CD14-positive monocyte (primary cell): ENCODE results near the gene QPCTL. TPM values are rescaled to one million over a fixed set of nuclear protein-coding genes. Genes with fewer than 3 reads are reported as not detected.

ENCODE experiments used
- DNase-seq, 3 donors: peaks; one replicate each; pipeline ENCODE4 v3.0.0-alpha.2; 2011 to 2022
- H2AFZ ChIP-seq: 2 replicates; pipeline ENCODE4 v1.6.0; 2012; ENCODE audit warnings: mild to moderate bottlenecking, low read depth, low read length, inconsistent platforms; ENCODE audit not compliant: insufficient read depth, poor library complexity, severe bottlenecking
- H3K27ac ChIP-seq, 2 donors: 1 replicate in 1 of 2; 2 replicates in 1 of 2; pipeline ENCODE4 v1.5.1; 2012 to 2013; ENCODE audit warnings: low read length in 2 of 2, control low read depth in 1 of 2, inconsistent platforms in 1 of 2, low read depth in 1 of 2, mild to moderate bottlenecking in 1 of 2
- H3K27me3 ChIP-seq, 2 donors: one replicate each; pipeline versions ENCODE4 v1.6.0 to v1.6.1; 2011 to 2013; ENCODE audit warnings: low read length in 2 of 2; ENCODE audit not compliant: control insufficient read depth in 2 of 2, insufficient read depth in 2 of 2
- H3K36me3 ChIP-seq, 2 donors: replicated peaks in 1 of 2; 1 replicate in 1 of 2; 2 replicates in 1 of 2; pipeline versions ENCODE4 v1.5.1 to v1.6.1; 2012 to 2013; ENCODE audit warnings: low read length in 2 of 2, control low read depth in 1 of 2, inconsistent platforms in 1 of 2, mild to moderate bottlenecking in 1 of 2; ENCODE audit not compliant: insufficient read depth in 2 of 2, control insufficient read depth in 1 of 2
- H3K4me1 ChIP-seq, 2 donors: 1 replicate in 1 of 2; 2 replicates in 1 of 2; pipeline versions ENCODE4 v1.5.1 to v1.6.1; 2012 to 2013; ENCODE audit warnings: low read length in 2 of 2, control low read depth in 1 of 2, inconsistent platforms in 1 of 2, mild to moderate bottlenecking in 1 of 2, moderate library complexity in 1 of 2; ENCODE audit not compliant: insufficient read depth in 2 of 2, control insufficient read depth in 1 of 2
- H3K4me2 ChIP-seq: replicated peaks from 2 replicates; pipeline ENCODE3; 2012; ENCODE audit warnings: low read length, moderate library complexity, mild to moderate bottlenecking; ENCODE audit not compliant: poor library complexity, severe bottlenecking; ENCODE audit errors: extremely low read depth
- H3K4me3 ChIP-seq, 3 experiments: fragments of 200-600 bp in 1 of 3; sonication (generic) in 1 of 3; replicated peaks in 1 of 3; 1 replicate in 2 of 3; 2 replicates in 1 of 3; pipeline ENCODE4 v1.5.1; 2011 to 2013; ENCODE audit warnings: low read length in 3 of 3, mild to moderate bottlenecking in 3 of 3, control low read depth in 2 of 3, low read depth in 2 of 3, inconsistent platforms in 1 of 3, moderate library complexity in 1 of 3
- H3K79me2 ChIP-seq: 2 replicates; pipeline ENCODE4 v1.6.0; 2012; ENCODE audit warnings: mild to moderate bottlenecking, control low read depth, inconsistent platforms, low read length, moderate library complexity; ENCODE audit not compliant: insufficient read depth
- H3K9ac ChIP-seq: 2 replicates; pipeline ENCODE4 v1.6.0; 2017; ENCODE audit warnings: low read length, mild to moderate bottlenecking; ENCODE audit not compliant: insufficient read depth, poor library complexity, severe bottlenecking
- H3K9me3 ChIP-seq, 2 donors: replicated peaks in 1 of 2; 1 replicate in 1 of 2; 2 replicates in 1 of 2; pipeline versions ENCODE4 v1.5.1 to v1.6.1; 2012 to 2013; ENCODE audit warnings: low read length in 2 of 2, control low read depth in 1 of 2; ENCODE audit not compliant: control insufficient read depth in 1 of 2, insufficient read depth in 1 of 2
- H4K20me1 ChIP-seq: 2 replicates; pipeline ENCODE4 v1.6.0; 2012; ENCODE audit warnings: mild to moderate bottlenecking, low read length, control low read depth, moderate library complexity; ENCODE audit not compliant: insufficient read depth
- H3K27ac Mint-ChIP-seq, 7 donors: one replicate each; pipeline ENCODE4 v1.8.0; 2020; ENCODE audit warnings: mild to moderate bottlenecking in 7 of 7, mixed read lengths in 7 of 7, moderate library complexity in 6 of 7, inconsistent platforms in 2 of 7
- H3K27me3 Mint-ChIP-seq, 3 donors: one replicate each; pipeline ENCODE4 v1.8.0; 2021 to 2022; ENCODE audit warnings: low read depth in 3 of 3, mild to moderate bottlenecking in 3 of 3, mixed read lengths in 3 of 3, moderate library complexity in 3 of 3, inconsistent platforms in 1 of 3
- H3K36me3 Mint-ChIP-seq, 2 donors: one replicate each; pipeline ENCODE4 v1.8.0; 2020; ENCODE audit warnings: mixed read lengths in 2 of 2, inconsistent platforms in 1 of 2, mild to moderate bottlenecking in 1 of 2
- H3K4me1 Mint-ChIP-seq: one replicate; pipeline ENCODE4 v1.8.0; 2020; ENCODE audit warnings: mild to moderate bottlenecking, mixed read lengths
- H3K4me3 Mint-ChIP-seq, 2 donors: one replicate each; pipeline ENCODE4 v1.8.0; 2020; ENCODE audit warnings: mild to moderate bottlenecking in 2 of 2, mixed read lengths in 2 of 2, moderate library complexity in 1 of 2
- H3K9me3 Mint-ChIP-seq, 7 donors: one replicate each; pipeline ENCODE4 v1.8.0; 2020 to 2022; ENCODE audit warnings: mixed read lengths in 7 of 7, mild to moderate bottlenecking in 6 of 7, moderate library complexity in 6 of 7, inconsistent platforms in 2 of 7
- CTCF ChIP-seq: fragments of 200-600 bp; IDR thresholded peaks from one replicate; pipeline ENCODE4 v1.8.0; 2022; ENCODE audit warnings: antibody characterized with exemption, mild to moderate bottlenecking
- WGBS: methylation state at CpG from one replicate; pipeline ENCODE4 v1.1.5; 2013; ENCODE audit warnings: missing lambda C conversion rate; ENCODE audit not compliant: insufficient coverage; 5-methylcytosine and 5-hydroxymethylcytosine counted together
- intact Hi-C, 2 donors: fragments of 100-400 bp; cut with micrococcal nuclease; formaldehyde crosslinking; loops; one replicate each; pipeline versions ENCODE4 v1.15.0 to v1.15.1; 2023
- polyA plus RNA-seq, 3 donors: library from polyadenylated mRNA; depleted of rRNA in 1 of 3; unstranded in 2 of 3; stranded (reverse) in 1 of 3; fragments of 300-500 nt in 2 of 3; fragments of >200 nt in 1 of 3; fragmentation: Illumina TruSeq in 2 of 3; gene quantifications; 1 replicate in 2 of 3; 2 replicates in 1 of 3; pipeline ENCODE4 v1.2.3, GENCODE V29; 2012 to 2021

Gene QPCTL
- polyA plus RNA-seq, 3 donors: 0.46 to 3.0 (median 0.90) TPM

DNA sequence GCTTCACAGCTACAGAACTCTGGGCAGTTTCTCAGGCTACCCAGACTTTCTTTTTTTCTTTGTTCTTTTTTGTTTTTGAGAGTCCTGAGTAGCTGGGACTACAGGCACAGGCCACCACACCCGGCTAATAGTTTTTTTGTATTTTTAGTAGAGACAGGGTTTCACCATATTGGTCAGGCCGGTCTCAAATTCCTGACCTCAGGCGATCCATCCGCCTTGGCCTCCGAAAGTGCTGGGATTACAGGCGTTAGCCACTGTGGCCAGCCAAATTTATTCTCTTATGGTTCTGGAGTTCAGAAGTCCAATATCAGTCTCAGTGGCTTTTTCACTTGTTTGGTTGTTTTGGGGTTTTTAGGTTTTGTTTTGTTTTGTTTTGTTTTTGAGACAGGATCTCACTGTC lies 53.1 kb downstream of the QPCTL start:
- peaks cover 0 to 15% of the 10 kb centered on the region in 2 donors for H3K27me3 ChIP-seq
- H3K9me3 ChIP-seq: no peaks in the 10 kb centered on the region
- H3K79me2 ChIP-seq: no peaks in the 10 kb centered on the region
- Mint-ChIP-seq H3K4me3 (no peak overlapping the region), H3K4me1 (no peaks in the 10 kb centered on the region), H3K9me3 (peaks cover 0 to 2% (median 0%) of the 10 kb centered on the region in 7 donors), H3K36me3 (no peaks in the 10 kb centered on the region), H3K27ac (no peak overlapping the region), H3K27me3 (peaks cover 42 to 52% (median 42%) of the 10 kb centered on the region in 3 donors)
- H3K36me3 ChIP-seq: no peaks in the 10 kb centered on the region
- H3K4me1 ChIP-seq: no peaks in the 10 kb centered on the region
- H3K27ac ChIP-seq: no peak overlapping the region
- no peak for DNase-seq
- H4K20me1 ChIP-seq: no peaks in the 10 kb centered on the region
- intact Hi-C loops: no loop called here
- TF ChIP-seq CTCF: no peak
- no peak overlapping the region for H2AFZ ChIP-seq
- no peak overlapping the region for H3K4me3 ChIP-seq
- WGBS: 97% methylated on average over 5 of the region's 6 CpGs
- no peak overlapping the region for H3K4me2 ChIP-seq
- H3K9ac ChIP-seq: no peak overlapping the region

DNA sequence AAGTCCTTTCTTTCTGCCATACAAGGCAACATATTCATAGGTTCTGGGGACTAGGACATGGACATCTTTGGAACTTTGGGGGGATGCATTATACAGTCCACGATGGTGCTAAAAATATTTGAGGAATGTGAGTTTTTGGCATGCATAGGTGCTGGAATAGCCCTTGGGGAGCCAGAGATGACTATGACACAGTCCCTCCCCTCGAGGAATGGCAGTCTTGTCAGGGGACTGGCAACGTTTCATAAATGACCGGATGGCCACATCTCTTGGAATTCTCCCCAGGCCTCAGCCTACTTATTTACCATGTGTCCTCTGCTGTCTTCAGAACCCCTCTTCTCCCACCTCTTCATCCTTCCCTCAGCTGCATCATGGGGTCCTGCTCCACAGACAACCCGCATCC lies 54.4 kb downstream of the QPCTL start:
- H3K9me3 ChIP-seq: no peaks in the 10 kb centered on the region
- no peak for DNase-seq
- no peak overlapping the region for H3K9ac ChIP-seq
- no peaks in the 10 kb centered on the region for H3K36me3 ChIP-seq
- 88% methylated on average over 3 of the region's 5 CpGs for WGBS
- H3K4me3 ChIP-seq: no peak overlapping the region
- H3K27ac ChIP-seq: no peak overlapping the region
- no peak overlapping the region for H3K4me3 Mint-ChIP-seq
- H4K20me1 ChIP-seq: no peaks in the 10 kb centered on the region
- no peak overlapping the region for H3K27ac Mint-ChIP-seq
- TF ChIP-seq CTCF: no peak
- no peak overlapping the region for H2AFZ ChIP-seq
- intact Hi-C loops: no loop called here
- H3K9me3 Mint-ChIP-seq: peaks cover 0 to 2% (median 0%) of the 10 kb centered on the region in 7 donors
- H3K4me1 ChIP-seq: no peaks in the 10 kb centered on the region
- H3K79me2 ChIP-seq: no peaks in the 10 kb centered on the region
- no peak overlapping the region for H3K4me2 ChIP-seq
- H3K27me3 Mint-ChIP-seq: peaks cover 42 to 56% (median 44%) of the 10 kb centered on the region in 3 donors
- peaks cover 0 to 15% of the 10 kb centered on the region in 2 donors for H3K27me3 ChIP-seq
- H3K4me1 Mint-ChIP-seq: no peaks in the 10 kb centered on the region
- no peaks in the 10 kb centered on the region for H3K36me3 Mint-ChIP-seq
